Keratinocyte (primary cell): Measurements from ENCODE around the gene C19orf25. TPM values are rescaled to one million over a fixed set of nuclear protein-coding genes. Genes with fewer than 3 reads are reported as not detected.

Source experiments
- DNase-seq: peaks from one replicate; pipeline ENCODE4 v3.0.0-alpha.2; 2011; ENCODE audit warnings: low read depth, missing footprints, low spot score
- FAIRE-seq: peaks from 2 replicates; lab custom pipeline; 2011; peaks lifted over from hg19 to GRCh38; lab: Jason Lieb, UNC
- H2AFZ ChIP-seq: 2 replicates; pipeline ENCODE4 v1.6.0; 2012; ENCODE audit warnings: low read length, control low read depth, inconsistent platforms; ENCODE audit not compliant: control insufficient read depth
- H3K27ac ChIP-seq: 2 replicates; pipeline ENCODE4 v1.5.1; 2011; ENCODE audit warnings: low read length; ENCODE audit not compliant: control insufficient read depth, insufficient read depth
- H3K27me3 ChIP-seq: 3 replicates; pipeline ENCODE4 v1.6.0; 2011; ENCODE audit warnings: low read length; ENCODE audit not compliant: control insufficient read depth, insufficient read depth; ENCODE audit errors: extremely low read depth
- H3K36me3 ChIP-seq, 2 experiments: 2 replicates in 1 of 2; 3 replicates in 1 of 2; pipeline ENCODE4 v1.5.1; 2011; ENCODE audit warnings: low read length in 2 of 2, mild to moderate bottlenecking in 1 of 2; ENCODE audit not compliant: control insufficient read depth in 2 of 2, insufficient read depth in 2 of 2; ENCODE audit errors: extremely low read depth in 1 of 2
- H3K4me1 ChIP-seq: 3 replicates; pipeline ENCODE4 v1.5.1; 2011; ENCODE audit warnings: low read length; ENCODE audit not compliant: control insufficient read depth, insufficient read depth; ENCODE audit errors: extremely low read depth
- H3K4me2 ChIP-seq: 3 replicates; pipeline ENCODE4 v1.6.0; 2011; ENCODE audit warnings: low read depth, low read length; ENCODE audit not compliant: control insufficient read depth, insufficient read depth; ENCODE audit errors: extremely low read depth
- H3K4me3 ChIP-seq, 3 experiments: fragments of 200-600 bp in 1 of 3; sonication (generic) in 1 of 3; 2 replicates in 2 of 3; 3 replicates in 1 of 3; pipeline ENCODE4 v1.5.1; 2011 to 2016; ENCODE audit warnings: low read length in 3 of 3, mild to moderate bottlenecking in 3 of 3, control low read depth in 2 of 3, inconsistent platforms in 1 of 3, low read depth in 1 of 3, mixed read lengths in 1 of 3, mixed run types in 1 of 3, moderate library complexity in 1 of 3; ENCODE audit not compliant: control insufficient read depth in 2 of 3, insufficient read depth in 2 of 3; ENCODE audit errors: extremely low read depth in 1 of 3
- H3K79me2 ChIP-seq: 2 replicates; pipeline ENCODE4 v1.6.0; 2012; ENCODE audit warnings: low read length; ENCODE audit not compliant: control insufficient read depth, insufficient read depth
- H3K9ac ChIP-seq: 3 replicates; pipeline ENCODE4 v1.6.0; 2011; ENCODE audit warnings: low read length; ENCODE audit not compliant: control insufficient read depth, insufficient read depth; ENCODE audit errors: extremely low read depth
- H3K9me1 ChIP-seq: 3 replicates; pipeline ENCODE4 v1.6.0; 2011; ENCODE audit warnings: low read length; ENCODE audit not compliant: control insufficient read depth, insufficient read depth; ENCODE audit errors: extremely low read depth
- H3K9me3 ChIP-seq: 2 replicates; pipeline ENCODE4 v1.5.1; 2012; ENCODE audit warnings: low read depth, low read length; ENCODE audit not compliant: control insufficient read depth
- H4K20me1 ChIP-seq: 3 replicates; pipeline ENCODE4 v1.6.0; 2011; ENCODE audit warnings: low read length; ENCODE audit not compliant: control insufficient read depth, insufficient read depth; ENCODE audit errors: extremely low read depth
- CTCF ChIP-seq, 3 experiments: IDR thresholded peaks in 1 of 3; conservative IDR thresholded peaks in 1 of 3; optimal IDR thresholded peaks in 1 of 3; 2 replicates in 2 of 3; 3 replicates in 1 of 3; pipeline versions ENCODE3 to v1.5.1; 2011; ENCODE audit warnings: low read length in 3 of 3, mild to moderate bottlenecking in 3 of 3, moderate library complexity in 2 of 3, control low read depth in 1 of 3, inconsistent platforms in 1 of 3; ENCODE audit not compliant: insufficient read depth in 2 of 3; ENCODE audit errors: extremely low read depth in 1 of 3
- EZH2 ChIP-seq: IDR thresholded peaks from one replicate; pipeline ENCODE4 v1.6.1; 2012; ENCODE audit warnings: inconsistent platforms, mild to moderate bottlenecking, low read length, moderate library complexity
- dilution Hi-C: fragments of 300-500 bp; cut with MboI; formaldehyde crosslinking; loops from one replicate; pipeline ENCODE4 v1.7.0; 2020; ENCODE audit warnings: low sequenced_read_pairs; ENCODE audit not compliant: extremely low pct_ligation_motif_present
- polyA plus RNA-seq, 5 experiments: library from polyadenylated mRNA; depleted of rRNA in 3 of 5; stranded (reverse) in 3 of 5; stranded (forward) in 1 of 5; unstranded in 1 of 5; fragments of >200 nt; gene quantifications; 1 replicate in 1 of 5; 2 replicates in 3 of 5; 3 replicates in 1 of 5; pipeline versions ENCODE4 v1.2.1 to v1.2.3, GENCODE V29; 2011 to 2012; ENCODE audit warnings: missing spikeins in 2 of 5, low read depth in 1 of 5, low replicate concordance in 1 of 5

C19orf25 gene
- polyA plus RNA-seq, 1 donor (not counting 4 experiments of a cell fraction or from before 2014, with no cell fraction given) = 11.2 TPM

GRCh38 chr19:1447944-1448343, 31.1 kb downstream of the C19orf25 start:
- dilution Hi-C loops = no loop called here
- Histone ChIP-seq H3K27me3 (peaks cover 73% of the 10 kb centered on the region), H3K4me1 (peaks cover 6% of the 10 kb centered on the region), H2AFZ (no peak overlapping the region), H3K4me3 (no peak overlapping the region), H4K20me1 (peaks cover 4% of the 10 kb centered on the region), H3K9me3 (no peaks in the 10 kb centered on the region), H3K4me2 (no peak overlapping the region), H3K79me2 (no peaks in the 10 kb centered on the region), H3K9ac (no peak overlapping the region), H3K27ac (no peak overlapping the region), H3K36me3 (no peaks in the 10 kb centered on the region), H3K9me1 (peaks cover 3% of the 10 kb centered on the region)
- TF ChIP-seq CTCF (optimal IDR thresholded peaks at IDR 0.05 in 1 of 3, IDR thresholded peaks at IDR 0.05 in 1 of 3, conservative IDR thresholded peaks at IDR 0.05 in 1 of 3; ENCODE audit: extremely low read depth in 1 of 3, insufficient read depth in 2 of 3, low read length in 3 of 3) (no peak), EZH2 (no peak)
- DNase-seq (no peak), FAIRE-seq (no peak)

GRCh38 chr19:1447504-1447903, 31.5 kb downstream of the C19orf25 start:
- Histone ChIP-seq H3K27me3 (peaks cover 68% of the 10 kb centered on the region), H3K4me1 (peaks cover 6% of the 10 kb centered on the region), H3K9me3 (no peaks in the 10 kb centered on the region), H3K9ac (no peak overlapping the region), H3K4me2 (no peak overlapping the region), H3K9me1 (peaks cover 3% of the 10 kb centered on the region), H3K27ac (no peak overlapping the region), H3K79me2 (no peaks in the 10 kb centered on the region), H3K36me3 (peaks cover 0 to 4% of the 10 kb centered on the region in 2 experiments), H4K20me1 (peaks cover 4% of the 10 kb centered on the region), H2AFZ (no peak overlapping the region), H3K4me3 (no peak overlapping the region)
- no peak for FAIRE-seq
- dilution Hi-C loops = no loop called here
- TF ChIP-seq EZH2 = no peak
- TF ChIP-seq CTCF (optimal IDR thresholded peaks at IDR 0.05 in 1 of 3, IDR thresholded peaks at IDR 0.05 in 1 of 3, conservative IDR thresholded peaks at IDR 0.05 in 1 of 3; ENCODE audit: extremely low read depth in 1 of 3, insufficient read depth in 2 of 3, low read length in 3 of 3) = no peak
- DNase-seq = no peak
